ENCODE data around the gene FANK1. TPM values are rescaled to one million over a fixed set of nuclear protein-coding genes. Genes with fewer than 3 reads are reported as not detected.

The FANK1 gene
- total RNA-seq, 1 experiment from 2014 or later, result 0.73 TPM

- H3K9me3 ChIP-seq, result no peaks in the 10 kb centered on the region
- ChIA-PET POLR2A (no interaction called here), CTCF (interaction anchor here (1.0 kb wide), 1 partner anchor 53 kb away, joined by 3 read pairs; no protein-coding TSS in a partner anchor)
- peak within 1 kb of the TSS; percentile 73 for H3K27ac Mint-ChIP-seq (ENCODE audit: unreplicated experiment)
- no peaks in the 10 kb centered on the region; the same call in none of the 2 replicates for H3K36me3 ChIP-seq (ENCODE audit: control insufficient read depth, insufficient read depth, low read length)
- no peak for DNase-seq
- intact Hi-C loops (cut with micrococcal nuclease; ENCODE audit: unreplicated experiment), result no loop called here
- no peak for TF ChIP-seq CTCF (IDR thresholded peaks at IDR 0.05; ENCODE audit: insufficient read depth in 1 of 2, low read depth in 1 of 2, low read length in 1 of 2, severe bottlenecking in 1 of 2, unreplicated experiment in 1 of 2)
- H3K27me3 ChIP-seq (replicated peaks; ENCODE audit: control insufficient read depth, insufficient read depth, low read length), result no peaks in the 10 kb centered on the region
- peaks cover 16% of the 10 kb centered on the region for H3K4me1 ChIP-seq
- H3K4me3 ChIP-seq (ENCODE audit: low read depth, low read length), result no peak within 1 kb of the TSS
- H3K9me3 Mint-ChIP-seq (ENCODE audit: unreplicated experiment), result no peaks in the 10 kb centered on the region
- peak within 1 kb of the TSS; percentile 42 for H3K4me3 Mint-ChIP-seq (ENCODE audit: unreplicated experiment)
- peaks cover 6% of the 10 kb centered on the region for H3K36me3 Mint-ChIP-seq (ENCODE audit: insufficient read depth, unreplicated experiment)
- peaks cover 19% of the 10 kb centered on the region for H3K4me1 Mint-ChIP-seq (ENCODE audit: low read depth, unreplicated experiment)
- BruUV-seq (replicated peaks), result no TSS peak
- no peaks in the 10 kb centered on the region for H3K27me3 Mint-ChIP-seq (ENCODE audit: insufficient read depth, unreplicated experiment)
Measured at GRCh38 chr10:125881192-125881591, 15.2 kb upstream of the FANK1 start, which contains the start of gene DHX32. TSS of gene DHX32 (minus strand) at chr10:125881292. CDS start at chr10:125880824, 468 bp downstream.

- peaks cover 6% of the 10 kb centered on the region for H3K36me3 Mint-ChIP-seq (ENCODE audit: insufficient read depth, unreplicated experiment)
- no peak overlapping the region for H3K27ac Mint-ChIP-seq (ENCODE audit: unreplicated experiment)
- Histone ChIP-seq H3K4me3 (ENCODE audit: low read depth, low read length) (no peak overlapping the region), H3K4me1 (peaks cover 16% of the 10 kb centered on the region), H3K27me3 (replicated peaks; ENCODE audit: control insufficient read depth, insufficient read depth, low read length) (no peaks in the 10 kb centered on the region), H3K9me3 (no peaks in the 10 kb centered on the region), H3K36me3 (ENCODE audit: control insufficient read depth, insufficient read depth, low read length) (no peaks in the 10 kb centered on the region; the same call in 1 of the 2 replicates)
- H3K27me3 Mint-ChIP-seq (ENCODE audit: insufficient read depth, unreplicated experiment), result no peaks in the 10 kb centered on the region
- no peak for DNase-seq
- ChIA-PET POLR2A (no interaction called here), CTCF (interaction anchor here (1.4 kb wide), 2 partner anchors 14 to 15 kb away, joined by 3 to 4 read pairs; no protein-coding TSS in a partner anchor)
- BruUV-seq (replicated peaks), result no TSS peak
- peaks cover 19% of the 10 kb centered on the region for H3K4me1 Mint-ChIP-seq (ENCODE audit: low read depth, unreplicated experiment)
- TF ChIP-seq CTCF (IDR thresholded peaks at IDR 0.05; ENCODE audit: insufficient read depth in 1 of 2, low read depth in 1 of 2, low read length in 1 of 2, severe bottlenecking in 1 of 2, unreplicated experiment in 1 of 2), result no peak
- intact Hi-C loops (cut with micrococcal nuclease; ENCODE audit: unreplicated experiment), result no loop called here
- no peaks in the 10 kb centered on the region for H3K9me3 Mint-ChIP-seq (ENCODE audit: unreplicated experiment)
- H3K4me3 Mint-ChIP-seq (ENCODE audit: unreplicated experiment), result no peak overlapping the region
Measured at GRCh38 chr10:125882596-125882995, 13.8 kb upstream of the FANK1 start.

GRCh38 chr10:125883211-125883610 is 13.2 kb upstream of the FANK1 start:
- Histone ChIP-seq H3K36me3 (ENCODE audit: control insufficient read depth, insufficient read depth, low read length) (no peaks in the 10 kb centered on the region), H3K27me3 (replicated peaks; ENCODE audit: control insufficient read depth, insufficient read depth, low read length) (no peaks in the 10 kb centered on the region), H3K9me3 (no peaks in the 10 kb centered on the region), H3K4me3 (ENCODE audit: low read depth, low read length) (no peak overlapping the region), H3K4me1 (peaks cover 16% of the 10 kb centered on the region)
- ChIA-PET POLR2A (no interaction called here), CTCF (no interaction called here)
- H3K9me3 Mint-ChIP-seq (ENCODE audit: unreplicated experiment), result no peaks in the 10 kb centered on the region
- BruUV-seq (replicated peaks), result no TSS peak
- TF ChIP-seq CTCF (IDR thresholded peaks at IDR 0.05; ENCODE audit: insufficient read depth in 1 of 2, low read depth in 1 of 2, low read length in 1 of 2, severe bottlenecking in 1 of 2, unreplicated experiment in 1 of 2), result no peak
- no peaks in the 10 kb centered on the region for H3K27me3 Mint-ChIP-seq (ENCODE audit: insufficient read depth, unreplicated experiment)
- no peak overlapping the region for H3K4me3 Mint-ChIP-seq (ENCODE audit: unreplicated experiment)
- no peak overlapping the region for H3K27ac Mint-ChIP-seq (ENCODE audit: unreplicated experiment)
- intact Hi-C loops (cut with micrococcal nuclease; ENCODE audit: unreplicated experiment), result no loop called here
- no peak for DNase-seq
- H3K4me1 Mint-ChIP-seq (ENCODE audit: low read depth, unreplicated experiment), result peaks cover 19% of the 10 kb centered on the region
- H3K36me3 Mint-ChIP-seq (ENCODE audit: insufficient read depth, unreplicated experiment), result peaks cover 6% of the 10 kb centered on the region
